Adrenal gland (tissue), 5 donors: ENCODE measurements around the gene SAFB2.

Source experiments
- POLR2A ChIP-seq, 2 donors: fragments of 450-650 bp; IDR thresholded peaks; one replicate each; pipeline ENCODE4 v1.6.1; 2017; ENCODE audit warnings: antibody characterized with exemption in 2 of 2, mild to moderate bottlenecking in 2 of 2, moderate library complexity in 1 of 2
- TF ChIP-seq, protein P1 (sequence below), 6 experiments: fragments of 450-650 bp in 4 of 6; fragments of 200-600 bp in 2 of 6; sonication (generic) in 1 of 6; IDR thresholded peaks; 1 replicate in 5 of 6; 2 replicates in 1 of 6; pipeline versions ENCODE4 v1.5.1 to v1.8.0; 2016 to 2021; ENCODE audit warnings: antibody characterized with exemption in 6 of 6, mild to moderate bottlenecking in 2 of 6, moderate library complexity in 1 of 6
- donor health status: DM: no; HTN: no; CAD: no.

DNA sequence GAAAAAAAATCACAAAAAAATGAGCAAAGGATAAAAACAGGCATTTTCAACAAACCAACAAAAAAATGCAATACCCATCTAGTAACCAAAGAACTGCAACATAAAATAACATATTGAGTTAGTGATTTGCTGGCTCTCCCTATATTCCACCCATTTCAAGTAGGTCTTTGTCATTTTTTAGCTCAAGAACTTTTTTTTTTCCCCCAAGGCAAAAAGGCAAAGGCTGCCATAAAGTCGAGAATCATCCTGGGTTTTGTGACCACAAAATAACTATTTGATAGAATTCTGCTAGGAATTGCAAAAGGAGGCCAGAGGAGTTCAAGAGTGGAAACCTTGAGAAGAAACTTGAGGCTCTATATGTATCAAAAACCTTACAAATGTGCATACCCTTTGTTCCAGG, 5.5 kb downstream of the SAFB2 start:
- TF ChIP-seq, protein P1, sequence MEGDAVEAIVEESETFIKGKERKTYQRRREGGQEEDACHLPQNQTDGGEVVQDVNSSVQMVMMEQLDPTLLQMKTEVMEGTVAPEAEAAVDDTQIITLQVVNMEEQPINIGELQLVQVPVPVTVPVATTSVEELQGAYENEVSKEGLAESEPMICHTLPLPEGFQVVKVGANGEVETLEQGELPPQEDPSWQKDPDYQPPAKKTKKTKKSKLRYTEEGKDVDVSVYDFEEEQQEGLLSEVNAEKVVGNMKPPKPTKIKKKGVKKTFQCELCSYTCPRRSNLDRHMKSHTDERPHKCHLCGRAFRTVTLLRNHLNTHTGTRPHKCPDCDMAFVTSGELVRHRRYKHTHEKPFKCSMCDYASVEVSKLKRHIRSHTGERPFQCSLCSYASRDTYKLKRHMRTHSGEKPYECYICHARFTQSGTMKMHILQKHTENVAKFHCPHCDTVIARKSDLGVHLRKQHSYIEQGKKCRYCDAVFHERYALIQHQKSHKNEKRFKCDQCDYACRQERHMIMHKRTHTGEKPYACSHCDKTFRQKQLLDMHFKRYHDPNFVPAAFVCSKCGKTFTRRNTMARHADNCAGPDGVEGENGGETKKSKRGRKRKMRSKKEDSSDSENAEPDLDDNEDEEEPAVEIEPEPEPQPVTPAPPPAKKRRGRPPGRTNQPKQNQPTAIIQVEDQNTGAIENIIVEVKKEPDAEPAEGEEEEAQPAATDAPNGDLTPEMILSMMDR (IDR thresholded peaks at IDR 0.05) = no peak
- TF ChIP-seq POLR2A (IDR thresholded peaks at IDR 0.05) = no peak
